GM21737 (cell line): Measurements from ENCODE around the gene ABCC6.
"Not testable (repeated sequence)": the region's sequence is repeated elsewhere in the genome, so short reads cannot be mapped to it uniquely, and the experiment has no call there.

Source experiments
- ATAC-seq: cut with Tn5 transposase; IDR thresholded peaks from one replicate; pipeline ENCODE4 v1.9.1; 2021; ENCODE audit warnings: mild to moderate bottlenecking, moderate library complexity; ENCODE audit not compliant: unreplicated experiment

Gene ABCC6

DNA sequence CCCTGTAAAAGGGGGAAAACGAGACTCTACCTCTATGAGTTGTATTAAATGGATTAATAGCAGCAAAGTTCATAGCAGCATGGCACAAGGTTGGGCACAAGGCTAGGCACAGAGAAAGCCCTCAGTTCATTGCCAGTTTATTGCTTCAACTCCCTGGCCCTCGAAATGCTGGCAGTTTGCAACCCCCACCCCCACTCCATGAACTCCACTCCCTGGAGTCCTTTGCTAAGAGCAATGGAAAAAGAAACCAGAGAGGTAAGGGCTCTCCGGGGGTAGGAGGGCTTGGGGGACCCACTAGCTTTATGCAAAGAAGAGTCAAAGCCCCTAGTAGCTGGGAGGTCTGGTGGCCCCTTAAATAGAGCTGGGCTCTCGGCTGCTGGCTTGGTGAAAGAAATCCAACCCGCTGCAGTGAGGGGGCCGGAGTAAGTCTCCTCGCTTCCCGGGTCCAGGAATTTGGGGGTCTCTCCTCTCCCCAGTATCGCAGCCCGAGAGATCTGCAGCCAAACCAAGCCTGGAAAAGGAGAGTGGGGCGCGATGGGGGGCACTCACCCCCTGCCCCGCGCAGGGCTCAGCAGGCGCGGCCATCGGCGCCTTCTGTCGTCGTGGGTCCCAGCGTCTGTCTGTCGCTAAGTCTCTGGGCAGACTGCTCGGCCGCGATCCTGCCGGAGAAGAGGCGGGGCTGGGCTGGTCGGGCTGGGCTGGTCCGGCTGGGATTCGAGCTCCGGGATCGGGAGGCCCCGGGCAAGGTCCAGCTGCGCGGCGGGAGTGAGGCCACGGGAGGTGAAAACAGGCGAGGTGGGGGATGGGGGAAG lies at the start of gene ABCC6:
TSS of gene ABCC6 (minus strand) at position 645 of the 812 bp plus-strand sequence. CDS start at position 585, 60 bp downstream.
- not testable (repeated sequence) for ATAC-seq

DNA sequence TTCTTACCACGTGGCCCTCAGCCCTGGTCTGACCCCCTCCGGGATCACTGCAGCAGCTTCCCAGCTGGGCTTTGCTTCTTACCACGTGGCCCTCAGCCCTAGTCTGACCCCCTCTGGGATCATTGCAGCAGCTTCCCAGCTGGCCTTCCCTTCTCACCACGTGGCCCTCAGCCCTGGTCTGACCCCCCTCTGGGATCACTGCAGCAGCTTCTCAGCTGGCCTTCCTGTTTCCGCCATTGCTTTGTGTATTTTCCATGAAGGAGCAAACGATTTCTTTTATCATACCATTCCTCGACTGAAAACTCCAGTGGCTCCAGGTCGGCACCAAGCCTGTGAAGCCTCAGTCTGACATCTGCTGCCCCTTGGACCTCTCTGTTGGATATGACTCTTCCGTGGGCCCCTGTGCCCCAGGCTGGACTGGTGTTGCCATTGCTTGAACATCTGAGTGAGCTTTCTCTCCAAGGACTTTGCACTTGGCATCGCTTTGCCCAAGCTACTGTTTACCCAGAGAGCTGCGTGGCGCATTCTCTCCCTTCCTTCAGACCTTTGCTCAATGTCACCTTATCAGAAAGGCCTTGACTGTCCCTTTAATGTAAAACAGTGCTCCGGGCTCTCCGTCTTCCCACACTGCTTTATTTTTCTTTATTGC lies 49.4 kb upstream of the ABCC6 start:
- not testable (repeated sequence) for ATAC-seq

DNA sequence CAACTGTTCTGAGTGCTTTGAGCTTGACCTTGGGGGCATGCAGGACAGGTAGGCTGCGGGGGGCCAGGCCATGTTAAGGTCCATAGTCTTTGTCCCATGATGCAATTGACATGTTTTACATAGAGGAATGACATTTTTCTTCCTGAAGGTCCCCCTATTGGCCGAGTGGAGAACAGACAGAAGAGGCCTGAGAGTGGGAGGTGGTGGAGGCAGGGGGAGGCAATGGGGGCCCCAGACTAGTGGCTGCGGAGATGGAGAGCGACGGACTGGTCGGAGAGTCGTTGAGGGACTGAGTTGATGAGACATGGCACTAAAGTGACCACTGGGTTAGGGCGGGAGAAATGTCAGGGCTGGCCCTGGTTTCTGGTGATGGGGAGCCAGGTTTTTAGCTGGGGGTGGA lies 48.4 kb upstream of the ABCC6 start:
- not testable (repeated sequence) for ATAC-seq

DNA sequence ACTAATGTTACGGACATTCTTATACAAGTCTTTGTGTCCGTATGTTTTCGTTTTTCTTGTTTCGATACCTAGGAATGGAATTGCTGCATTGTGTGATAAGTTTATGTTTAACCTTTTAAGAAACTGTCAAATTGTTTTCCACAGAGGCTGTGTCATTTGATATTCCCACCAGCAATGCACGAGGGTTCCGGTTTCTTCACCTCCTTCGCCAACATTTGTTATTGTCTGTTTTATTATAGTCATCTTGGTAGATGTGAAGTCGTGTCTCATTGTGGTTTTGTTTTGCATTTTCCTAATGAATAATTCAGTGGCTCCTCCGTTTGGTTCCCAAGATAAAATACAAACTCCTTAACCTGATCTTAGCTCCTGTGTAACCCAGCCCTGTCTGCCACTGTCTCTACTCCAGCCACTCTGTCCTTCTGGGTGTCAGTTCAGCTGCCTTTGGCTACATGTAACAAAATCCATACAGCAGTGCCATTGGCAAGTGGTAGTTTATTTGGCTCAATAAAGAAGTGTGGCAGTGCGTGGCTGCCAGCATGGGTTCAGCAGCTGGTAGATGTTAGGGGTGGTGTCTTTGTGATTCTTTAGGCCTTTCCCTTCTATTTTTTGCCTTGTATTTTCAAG lies 45.0 kb upstream of the ABCC6 start:
- ATAC-seq: not testable (repeated sequence)

DNA sequence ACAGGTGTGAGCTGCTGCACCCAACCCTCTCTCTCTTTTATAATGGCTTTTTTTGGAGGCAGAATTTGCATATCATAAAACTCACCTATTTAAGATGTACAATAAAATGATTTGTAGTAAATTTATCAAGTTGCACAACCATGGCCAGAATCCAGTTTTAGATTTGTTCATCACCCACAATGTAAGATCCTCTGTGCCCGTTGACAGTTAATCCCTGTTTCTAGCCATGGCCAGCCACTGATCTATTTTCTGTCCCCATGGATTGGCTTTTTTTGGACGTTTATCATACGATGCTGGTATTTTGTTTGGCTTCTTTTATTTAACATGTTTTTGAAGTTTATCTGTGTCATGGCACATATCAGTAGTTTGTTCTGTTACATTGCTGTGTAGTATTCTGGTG lies 44.4 kb upstream of the ABCC6 start:
- ATAC-seq: not testable (repeated sequence)

DNA sequence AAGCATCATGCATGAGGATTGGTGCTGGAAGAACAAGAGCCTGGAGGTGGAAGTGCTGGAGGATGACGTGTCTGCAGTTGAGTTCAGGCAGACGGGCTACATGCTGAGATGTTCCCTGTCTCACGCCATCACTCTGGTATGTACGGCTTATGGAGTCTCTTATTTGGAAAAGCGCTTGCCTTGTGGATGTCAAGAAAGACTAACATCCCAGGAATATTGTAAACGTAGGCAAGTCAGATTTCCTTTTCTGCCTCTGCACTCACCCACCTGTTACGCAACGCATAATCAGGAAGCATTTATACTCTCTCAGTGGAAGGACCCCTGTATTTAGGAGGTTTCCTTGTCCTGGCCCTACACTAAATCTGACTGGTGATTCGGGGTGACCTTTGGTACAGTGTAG lies 41.8 kb upstream of the ABCC6 start:
- not testable (repeated sequence) for ATAC-seq

DNA sequence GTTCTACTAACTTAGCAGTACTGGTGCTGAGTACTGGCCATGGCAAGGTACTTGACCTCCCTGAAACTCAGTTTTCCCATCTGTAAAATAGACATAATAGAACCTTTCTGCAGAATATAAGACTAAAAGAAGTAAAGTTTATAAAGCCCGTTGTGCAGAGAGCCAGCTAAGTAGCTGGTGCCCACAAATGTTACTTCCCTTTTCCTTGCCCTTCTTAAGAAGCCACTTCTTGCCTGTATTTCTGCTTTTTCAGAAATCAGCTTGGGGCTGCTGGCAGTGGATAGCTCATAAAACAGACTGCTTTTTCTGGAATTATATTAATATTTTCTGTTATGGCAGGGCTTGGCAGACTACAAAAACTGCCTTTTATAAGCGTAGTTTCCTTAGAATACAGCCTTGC lies 40.7 kb upstream of the ABCC6 start:
- not testable (repeated sequence) for ATAC-seq

DNA sequence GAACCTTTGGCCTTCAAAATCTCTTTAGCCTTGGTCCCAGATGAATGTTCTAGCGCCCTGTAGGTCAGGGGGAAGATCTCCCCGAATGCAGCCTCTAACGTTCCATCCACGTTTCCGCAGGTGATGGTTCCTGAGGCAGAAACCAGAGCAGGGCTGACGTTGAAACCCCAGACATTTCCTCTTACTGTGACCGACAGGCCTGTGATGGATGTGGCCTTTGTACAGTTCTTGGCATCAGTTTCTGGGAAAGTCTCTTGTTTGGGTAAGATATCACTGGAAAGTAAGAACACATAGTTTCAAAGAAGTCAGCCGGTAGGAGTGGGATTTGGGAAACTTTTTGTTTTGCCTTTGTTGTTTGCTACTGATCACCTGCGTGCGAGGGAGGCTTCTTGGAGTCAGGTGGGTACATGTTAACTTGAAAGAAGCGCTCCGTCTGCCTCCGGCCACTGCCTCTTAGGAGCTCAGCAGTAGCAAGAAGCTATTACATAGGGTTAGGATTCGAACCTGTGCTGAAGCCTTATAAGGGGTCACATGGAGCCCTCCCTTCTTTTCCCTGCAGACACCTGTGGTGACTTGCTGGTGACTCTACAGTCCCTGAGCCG lies 39.8 kb upstream of the ABCC6 start:
- ATAC-seq: not testable (repeated sequence)

DNA sequence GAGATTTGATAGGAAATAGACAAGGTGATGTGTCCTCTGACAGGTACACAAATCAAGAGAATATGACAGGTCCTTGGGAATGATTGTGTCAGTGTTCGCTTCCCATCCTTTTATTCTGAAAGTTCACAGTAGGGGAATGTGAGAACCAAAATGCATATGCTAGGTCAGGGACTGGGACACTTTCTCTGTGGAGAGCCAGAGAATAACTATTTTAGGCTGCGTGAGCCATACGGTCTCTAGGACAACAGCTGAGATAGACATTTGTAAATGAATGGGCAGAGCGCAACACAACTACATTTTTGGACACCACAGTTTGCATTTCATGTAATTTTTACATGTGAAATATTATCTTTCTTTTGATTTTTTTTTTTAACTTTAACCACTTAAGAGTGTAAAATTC lies 36.7 kb upstream of the ABCC6 start:
- not testable (repeated sequence) for ATAC-seq

DNA sequence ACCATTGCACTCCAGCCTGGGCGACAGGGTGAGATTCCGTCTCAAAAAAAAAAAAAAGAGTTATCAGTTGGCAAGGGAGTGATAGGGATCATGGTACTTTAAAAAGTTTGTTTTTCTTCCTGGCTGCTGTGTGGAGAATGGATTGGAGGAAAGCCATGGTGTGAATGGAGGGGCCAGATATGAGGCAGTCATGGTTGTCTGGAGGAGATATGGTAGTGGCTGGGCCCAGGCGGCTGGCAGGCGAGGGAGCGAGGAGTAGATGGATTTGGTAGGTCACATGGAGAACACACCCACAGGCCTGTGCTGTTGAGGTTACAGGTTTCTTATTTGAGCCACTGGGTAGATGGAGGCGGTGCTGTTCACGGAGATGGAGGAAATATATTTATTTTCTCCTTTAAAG lies 35.5 kb upstream of the ABCC6 start:
- ATAC-seq: not testable (repeated sequence)

DNA sequence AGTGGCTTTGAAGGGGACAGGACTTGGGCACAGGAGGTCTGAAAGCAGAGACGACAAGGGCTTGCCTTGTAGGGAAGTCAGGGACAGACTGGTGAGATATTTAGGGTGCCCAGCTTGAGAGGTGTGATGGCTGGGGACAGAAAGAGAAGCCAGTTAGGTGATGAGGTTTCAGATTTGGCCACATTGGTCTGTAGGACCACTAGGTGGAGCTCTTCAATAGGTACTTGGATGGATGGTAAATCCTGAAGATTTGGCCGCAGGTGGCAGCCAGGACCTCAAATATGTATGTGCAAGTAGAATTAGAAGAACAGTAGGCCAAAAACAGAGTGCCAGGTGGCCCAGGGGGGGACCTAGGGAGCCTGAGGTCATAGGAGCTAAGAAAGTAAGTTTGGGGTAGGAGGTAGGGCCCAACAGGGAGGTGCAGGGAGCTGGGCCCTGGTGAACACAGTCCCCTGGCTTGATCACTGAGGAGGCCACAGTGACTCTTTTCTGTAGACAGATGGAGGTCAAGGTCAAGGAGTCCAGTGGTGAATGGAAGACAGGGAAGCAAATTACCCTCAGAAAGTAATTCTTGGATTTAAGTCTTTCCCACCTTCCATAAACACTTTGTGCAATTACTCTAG lies 34.1 kb upstream of the ABCC6 start:
- ATAC-seq: not testable (repeated sequence)

DNA sequence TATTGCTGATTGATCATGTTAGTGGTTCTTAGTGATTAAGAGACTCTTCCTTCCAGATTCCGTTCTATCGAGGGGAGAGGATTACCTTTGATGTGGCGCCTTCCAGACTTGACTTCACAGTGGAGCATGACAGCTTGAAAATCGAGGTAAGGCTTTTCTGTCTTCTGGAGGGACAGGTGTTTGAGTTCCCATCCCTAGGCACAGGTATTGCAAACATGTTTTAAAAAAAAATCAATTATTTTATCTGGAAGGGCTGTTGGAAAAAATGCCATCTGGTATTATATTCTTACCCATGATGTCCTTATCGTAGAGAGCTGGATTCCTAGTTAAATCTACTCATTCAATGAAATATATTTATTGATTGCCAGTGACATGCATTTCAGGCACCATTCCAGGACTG lies 29.1 kb upstream of the ABCC6 start:
- not testable (repeated sequence) for ATAC-seq

DNA sequence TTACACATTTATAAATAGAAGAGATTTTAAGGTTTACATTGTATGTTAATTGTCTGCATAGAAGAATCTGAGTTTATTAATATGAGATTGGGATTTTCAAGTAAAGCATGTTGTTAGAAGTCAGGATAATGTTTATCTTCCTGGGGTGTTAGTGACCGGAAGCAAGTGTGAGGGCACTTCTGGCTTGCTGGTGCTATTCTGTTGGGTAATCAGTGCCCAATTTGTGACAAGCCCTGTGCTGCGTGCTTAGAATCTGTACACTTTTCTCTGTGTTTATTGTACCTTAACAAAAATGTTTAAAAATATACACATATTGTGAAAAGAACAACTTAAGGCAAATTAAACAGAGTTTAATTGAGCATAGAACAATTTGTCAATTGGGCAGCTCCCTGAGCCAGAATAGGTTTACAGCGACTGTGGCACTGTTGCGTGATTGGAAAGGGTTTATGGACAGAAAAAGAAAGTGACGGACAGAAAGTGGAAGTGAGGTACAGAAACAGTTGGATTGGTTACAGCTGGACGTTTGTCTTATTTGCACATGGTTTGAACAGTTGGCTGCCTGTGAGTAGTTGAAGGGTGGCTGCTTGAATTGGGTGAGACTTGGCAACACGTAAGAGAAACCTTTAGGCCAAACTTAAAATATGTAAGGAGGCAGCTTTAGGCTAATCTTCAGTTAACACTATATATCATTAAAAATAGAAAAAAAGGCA lies 26.5 kb upstream of the ABCC6 start:
- not testable (repeated sequence) for ATAC-seq

DNA sequence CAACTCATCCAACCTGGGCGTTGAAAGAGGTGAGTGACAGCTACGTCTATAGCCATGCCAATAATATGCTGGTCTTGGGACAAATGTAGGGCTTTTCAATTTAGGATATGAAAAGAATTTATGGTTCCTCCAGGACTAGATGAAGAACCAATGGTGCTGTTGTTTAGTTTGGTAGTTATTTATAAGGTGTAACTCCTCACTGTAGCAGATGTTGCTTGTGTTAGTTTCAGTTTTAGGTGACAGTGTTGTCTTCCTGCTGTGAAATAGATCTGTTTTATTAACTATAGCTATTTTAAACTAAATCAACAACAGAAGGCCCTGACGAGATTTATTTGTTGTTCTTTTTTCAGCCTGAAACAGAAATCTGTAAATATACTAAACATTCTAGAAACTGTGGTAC lies 24.1 kb upstream of the ABCC6 start:
- ATAC-seq: not testable (repeated sequence)

DNA sequence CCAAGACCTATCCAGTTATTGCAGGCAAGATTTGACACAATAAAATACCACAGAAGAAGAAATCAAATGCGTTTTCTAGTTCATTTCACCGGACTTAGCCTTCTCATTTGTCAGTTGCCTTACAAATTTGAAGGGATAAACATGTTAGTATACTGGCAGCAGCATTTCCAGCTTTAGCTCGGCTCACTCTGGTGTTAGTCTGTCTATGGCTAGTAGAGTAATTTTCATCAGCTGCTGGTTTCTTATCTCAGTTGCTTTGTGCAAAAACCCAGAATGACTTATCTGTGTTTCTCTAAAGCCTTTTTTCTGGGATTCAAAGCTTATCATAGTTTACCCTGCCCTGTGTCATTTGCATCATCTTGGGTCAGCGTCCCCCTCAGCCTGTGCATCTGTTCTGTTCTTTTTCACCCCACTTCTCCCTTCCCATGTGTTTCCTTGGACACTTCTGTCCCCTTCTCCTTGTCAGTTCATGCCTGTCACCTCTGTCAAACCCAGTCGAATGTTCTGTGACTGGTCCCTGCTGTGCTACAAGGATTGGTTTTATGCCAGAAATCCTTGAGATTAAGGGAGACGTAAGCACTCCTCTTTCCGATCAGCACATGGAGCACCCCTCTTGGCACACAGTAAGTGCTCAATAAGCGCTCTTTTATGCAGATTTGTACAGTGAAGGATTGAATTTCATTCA lies 23.4 kb upstream of the ABCC6 start:
- not testable (repeated sequence) for ATAC-seq

DNA sequence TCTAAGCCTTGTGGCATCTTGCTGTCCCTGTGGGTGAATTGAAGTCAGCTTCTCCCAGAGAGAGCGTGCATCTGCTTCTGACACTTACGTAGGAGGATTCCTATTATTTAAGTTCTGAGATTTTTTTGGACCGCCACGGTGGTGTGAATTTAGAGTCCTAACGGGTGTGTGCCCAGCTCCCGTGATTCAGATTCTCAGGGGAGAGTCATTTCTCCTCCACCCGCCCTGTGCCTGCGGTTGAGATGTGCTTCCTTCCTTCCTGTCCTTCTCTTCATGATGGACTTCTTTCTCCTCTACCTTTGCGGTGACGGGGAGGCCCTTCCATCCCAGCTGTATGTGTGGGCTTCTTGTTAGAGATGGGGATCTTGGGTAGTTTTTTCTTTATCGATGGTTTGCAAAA lies 20.6 kb upstream of the ABCC6 start:
- not testable (repeated sequence) for ATAC-seq

DNA sequence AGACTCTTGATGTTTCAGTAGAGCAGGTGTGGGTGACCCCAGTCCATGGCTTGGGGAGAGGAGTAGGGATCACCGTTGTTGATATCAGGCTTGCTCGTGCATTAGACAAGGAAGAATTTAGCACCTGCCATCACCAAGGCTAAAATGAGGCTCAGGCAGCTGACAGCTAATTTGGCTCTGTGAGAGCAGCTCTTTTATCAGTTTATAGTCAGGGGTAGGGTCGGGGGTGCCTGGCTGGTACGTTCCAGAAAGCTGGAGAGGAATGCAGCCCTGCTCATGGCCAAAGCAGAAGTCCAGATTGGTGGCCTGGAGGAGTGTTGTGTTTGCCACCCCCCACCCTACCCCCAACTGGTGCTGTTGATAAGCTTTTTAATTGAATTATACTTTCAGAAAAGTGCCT lies 17.4 kb upstream of the ABCC6 start:
- ATAC-seq: not testable (repeated sequence)

DNA sequence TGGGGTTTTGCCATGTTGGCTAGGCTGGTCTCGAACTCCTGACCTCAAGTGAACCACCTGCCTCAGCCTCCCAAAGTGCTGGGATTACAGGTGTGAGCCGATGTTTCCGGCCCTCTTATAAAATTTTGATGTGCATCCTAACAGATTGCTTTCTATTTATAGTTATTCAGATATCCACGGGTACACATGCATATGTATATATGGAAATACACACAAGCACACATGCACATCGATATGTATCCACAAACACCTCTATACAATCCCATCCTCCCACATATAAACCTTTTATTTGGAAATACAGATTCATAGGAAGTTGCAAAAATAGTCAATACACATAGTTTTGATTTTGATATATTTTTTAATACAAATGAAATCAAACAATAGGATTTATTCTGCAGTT lies 14.4 kb upstream of the ABCC6 start:
- ATAC-seq: not testable (repeated sequence)

DNA sequence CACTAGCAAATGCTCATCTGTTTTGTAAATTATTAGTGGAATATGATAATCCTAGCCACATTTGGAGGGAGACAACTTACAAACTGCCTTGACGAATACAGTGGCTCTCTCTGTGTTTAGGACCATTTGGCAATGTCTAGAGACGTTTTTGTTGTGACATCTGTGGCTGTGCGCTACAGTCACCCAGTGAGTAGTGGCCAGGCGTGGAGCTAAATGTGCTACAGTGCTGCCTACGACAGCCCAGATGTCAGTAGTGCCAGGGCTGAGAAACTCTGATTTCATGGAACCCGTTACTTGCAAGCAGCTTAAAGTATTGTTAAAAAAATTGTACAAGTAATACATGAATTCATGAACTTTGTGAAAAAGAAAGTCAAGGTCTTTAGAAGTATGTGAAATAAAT lies 13.8 kb upstream of the ABCC6 start:
- not testable (repeated sequence) for ATAC-seq

DNA sequence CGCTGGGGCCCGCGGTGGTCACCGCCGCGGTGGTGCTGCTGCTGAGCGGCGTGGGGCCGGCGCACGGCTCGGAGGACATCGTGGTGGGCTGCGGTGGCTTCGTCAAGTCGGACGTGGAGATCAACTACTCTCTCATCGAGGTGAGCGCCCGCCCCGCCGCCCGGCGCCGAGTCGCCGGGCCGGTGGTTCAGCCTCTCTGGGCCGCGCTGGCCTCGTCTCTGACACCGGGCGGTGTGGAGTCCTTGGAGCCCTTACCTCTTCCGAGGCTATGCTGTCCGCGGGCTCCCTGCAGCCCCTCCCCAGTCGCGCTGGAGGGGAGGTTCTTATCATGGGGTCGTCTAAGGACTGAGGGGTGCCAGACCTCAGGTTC lies 9.4 kb upstream of the ABCC6 start:
- ATAC-seq: not testable (repeated sequence)
